CD4-positive, alpha-beta T cell (primary cell): Measurements from ENCODE around the gene FOXE3. TPM values are rescaled to one million over a fixed set of nuclear protein-coding genes. Genes with fewer than 3 reads are reported as not detected.

Experiments
- ATAC-seq: fragments of 200-7000 bp; cut with Tn5 transposase; one replicate; pipeline ENCODE4 v1.10.0; 2022; ENCODE audit warnings: mild to moderate bottlenecking; ENCODE audit not compliant: poor library complexity
- CTCF ChIA-PET: fragments of 350-600 bp; sonication (Branson Sonifier 250); formaldehyde crosslinking; loops from one replicate; lab custom pipeline; 2021; ENCODE audit warnings: antibody characterized with exemption, inconsistent platforms; lab: Charles Lee
- POLR2A ChIA-PET: fragments of 350-600 bp; sonication (Branson Sonifier 250); formaldehyde crosslinking; loops from one replicate; lab custom pipeline; 2021; ENCODE audit warnings: antibody characterized with exemption, inconsistent platforms; lab: Charles Lee
- DNase-seq, 14 experiments: peaks; one replicate each; pipeline ENCODE4 v3.0.0-alpha.2; 2013 to 2020; ENCODE audit warnings: mixed read lengths in 2 of 14
- H3K27ac ChIP-seq, 2 donors: one replicate each; pipeline versions ENCODE4 v1.5.1 to v1.7.0; 2013; ENCODE audit warnings: low read length in 2 of 2, low read depth in 1 of 2, mild to moderate bottlenecking in 1 of 2
- H3K27me3 ChIP-seq, 2 experiments: 1 replicate in 1 of 2; 2 replicates in 1 of 2; pipeline versions ENCODE4 v1.6.1 to v1.7.0; 2013; ENCODE audit warnings: low read length in 2 of 2, control low read depth in 1 of 2, mild to moderate bottlenecking in 1 of 2, moderate library complexity in 1 of 2; ENCODE audit not compliant: insufficient read depth in 2 of 2, control insufficient read depth in 1 of 2
- H3K36me3 ChIP-seq: one replicate; pipeline ENCODE4 v1.6.1; 2013; ENCODE audit warnings: low read length, control low read depth; ENCODE audit not compliant: insufficient read depth
- H3K4me1 ChIP-seq: one replicate; pipeline ENCODE4 v1.6.1; 2013; ENCODE audit warnings: low read length, control low read depth; ENCODE audit not compliant: insufficient read depth
- H3K4me3 ChIP-seq: one replicate; pipeline ENCODE4 v1.5.1; 2013; ENCODE audit warnings: mild to moderate bottlenecking, low read length, moderate library complexity
- H3K9me3 ChIP-seq, 2 experiments: 1 replicate in 1 of 2; 2 replicates in 1 of 2; pipeline versions ENCODE4 v1.6.1 to v1.7.0; 2013; ENCODE audit warnings: low read length in 2 of 2, mild to moderate bottlenecking in 2 of 2, control low read depth in 1 of 2, moderate library complexity in 1 of 2; ENCODE audit not compliant: control insufficient read depth in 1 of 2, insufficient read depth in 1 of 2
- H3K27ac Mint-ChIP-seq: one replicate; pipeline ENCODE4 v1.8.0; 2020; ENCODE audit warnings: mixed read lengths
- H3K27me3 Mint-ChIP-seq: one replicate; pipeline ENCODE4 v1.8.0; 2021; ENCODE audit warnings: mixed read lengths
- H3K36me3 Mint-ChIP-seq: one replicate; pipeline ENCODE4 v1.8.0; 2021; ENCODE audit warnings: low read depth, mixed read lengths
- H3K4me1 Mint-ChIP-seq: one replicate; pipeline ENCODE4 v1.8.0; 2021; ENCODE audit warnings: low read depth, mixed read lengths
- H3K4me3 Mint-ChIP-seq: one replicate; pipeline ENCODE4 v1.8.0; 2020; ENCODE audit warnings: mild to moderate bottlenecking, mixed read lengths
- H3K9me3 Mint-ChIP-seq: one replicate; pipeline ENCODE4 v1.8.0; 2020; ENCODE audit warnings: mixed read lengths
- intact Hi-C, 2 experiments: fragments of 100-400 bp; cut with DNase I in 1 of 2; cut with micrococcal nuclease in 1 of 2; formaldehyde crosslinking; loops; one replicate each; pipeline versions ENCODE4 v1.15.1 to v1.9.0; 2023 to 2025; cut with DNase I, micrococcal nuclease
- total RNA-seq, 174 experiments: library from RNA in 2 of 174; stranded (reverse) in 2 of 174; gene quantifications; one replicate each; pipeline ENCODE4 v1.2.3 and lab custom pipeline; 2021 to 2026
- TF ChIP-seq, protein P1 (sequence below): fragments of 200-600 bp; IDR thresholded peaks from one replicate; pipeline ENCODE4 v1.8.0; 2022; ENCODE audit warnings: antibody characterized with exemption, mild to moderate bottlenecking

Gene FOXE3
- total RNA-seq, 2 experiments from 2014 or later: not detected

DNA sequence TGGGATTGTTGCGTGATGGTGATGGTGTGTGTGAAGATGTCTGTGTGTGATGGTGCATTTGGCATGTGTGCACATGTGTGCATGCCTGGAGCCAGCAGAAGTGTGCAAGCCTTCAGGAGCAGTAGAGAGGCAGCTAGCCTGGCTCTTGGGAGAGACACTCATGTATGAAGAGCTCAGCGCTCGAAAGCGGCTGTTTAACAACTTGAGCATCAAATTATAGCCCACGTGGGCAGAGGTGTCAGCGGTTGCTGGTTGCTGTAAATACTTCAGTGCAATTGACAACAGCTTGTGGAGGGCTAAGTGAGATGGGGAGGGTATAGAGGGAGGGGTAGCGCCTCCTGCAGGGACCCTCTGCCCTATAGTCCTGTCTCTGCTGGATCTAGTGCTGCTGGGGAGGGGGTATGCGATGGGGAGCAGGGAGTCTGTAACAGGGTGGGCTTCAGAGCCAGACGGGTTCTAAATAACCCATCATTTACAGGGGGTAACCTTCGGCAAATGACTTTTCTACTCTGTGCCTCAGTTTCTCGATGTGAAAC lies 43.2 kb downstream of the FOXE3 start:
- Mint-ChIP-seq H3K36me3 (no peaks in the 10 kb centered on the region), H3K9me3 (no peaks in the 10 kb centered on the region), H3K27ac (no peak overlapping the region), H3K4me1 (no peaks in the 10 kb centered on the region), H3K27me3 (peaks cover 90% of the 10 kb centered on the region), H3K4me3 (no peak overlapping the region)
- H3K4me1 ChIP-seq: no peaks in the 10 kb centered on the region
- POLR2A ChIA-PET: no interaction called here
- H3K36me3 ChIP-seq: no peaks in the 10 kb centered on the region
- TF ChIP-seq, protein P1, sequence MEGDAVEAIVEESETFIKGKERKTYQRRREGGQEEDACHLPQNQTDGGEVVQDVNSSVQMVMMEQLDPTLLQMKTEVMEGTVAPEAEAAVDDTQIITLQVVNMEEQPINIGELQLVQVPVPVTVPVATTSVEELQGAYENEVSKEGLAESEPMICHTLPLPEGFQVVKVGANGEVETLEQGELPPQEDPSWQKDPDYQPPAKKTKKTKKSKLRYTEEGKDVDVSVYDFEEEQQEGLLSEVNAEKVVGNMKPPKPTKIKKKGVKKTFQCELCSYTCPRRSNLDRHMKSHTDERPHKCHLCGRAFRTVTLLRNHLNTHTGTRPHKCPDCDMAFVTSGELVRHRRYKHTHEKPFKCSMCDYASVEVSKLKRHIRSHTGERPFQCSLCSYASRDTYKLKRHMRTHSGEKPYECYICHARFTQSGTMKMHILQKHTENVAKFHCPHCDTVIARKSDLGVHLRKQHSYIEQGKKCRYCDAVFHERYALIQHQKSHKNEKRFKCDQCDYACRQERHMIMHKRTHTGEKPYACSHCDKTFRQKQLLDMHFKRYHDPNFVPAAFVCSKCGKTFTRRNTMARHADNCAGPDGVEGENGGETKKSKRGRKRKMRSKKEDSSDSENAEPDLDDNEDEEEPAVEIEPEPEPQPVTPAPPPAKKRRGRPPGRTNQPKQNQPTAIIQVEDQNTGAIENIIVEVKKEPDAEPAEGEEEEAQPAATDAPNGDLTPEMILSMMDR: no peak
- CTCF ChIA-PET: no interaction called here
- no peak for DNase-seq
- H3K27ac ChIP-seq: no peak overlapping the region
- ATAC-seq: no peak
- intact Hi-C loops: no loop called here
- H3K9me3 ChIP-seq: no peaks in the 10 kb centered on the region
- peaks cover 33 to 46% of the 10 kb centered on the region in 2 experiments for H3K27me3 ChIP-seq
- no peak overlapping the region for H3K4me3 ChIP-seq

DNA sequence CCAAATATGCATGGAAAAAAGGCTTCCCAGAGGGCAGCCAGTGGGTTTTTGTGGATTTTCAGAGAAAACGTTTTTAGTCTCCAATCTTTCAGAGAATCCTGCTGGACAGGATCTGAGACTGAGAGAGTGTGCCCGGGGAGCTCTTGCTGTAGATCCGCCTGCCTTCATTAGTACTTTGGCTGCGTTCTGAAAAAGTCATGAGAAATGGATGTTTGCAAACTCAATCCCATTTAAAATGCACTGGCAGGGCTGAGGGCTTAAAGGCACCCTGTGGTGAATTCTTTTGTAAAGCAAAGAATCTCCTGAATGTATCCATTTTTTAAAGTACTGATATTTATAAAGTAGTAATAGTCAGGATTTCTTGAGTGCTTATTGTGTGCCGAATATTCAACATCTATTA lies 44.0 kb downstream of the FOXE3 start:
- POLR2A ChIA-PET: no interaction called here
- intact Hi-C loops: no loop called here
- H3K36me3 Mint-ChIP-seq: no peaks in the 10 kb centered on the region
- H3K4me3 ChIP-seq: no peak overlapping the region
- no peaks in the 10 kb centered on the region for H3K4me1 ChIP-seq
- H3K27me3 Mint-ChIP-seq: peaks cover 86% of the 10 kb centered on the region
- H3K4me1 Mint-ChIP-seq: no peaks in the 10 kb centered on the region
- no peak for DNase-seq
- TF ChIP-seq, protein P1: no peak
- ATAC-seq: no peak
- H3K4me3 Mint-ChIP-seq: no peak overlapping the region
- CTCF ChIA-PET: no interaction called here
- H3K27ac ChIP-seq: no peak overlapping the region
- H3K27ac Mint-ChIP-seq: no peak overlapping the region
- H3K27me3 ChIP-seq: peaks cover 33 to 46% of the 10 kb centered on the region in 2 experiments
- H3K36me3 ChIP-seq: no peaks in the 10 kb centered on the region
- H3K9me3 Mint-ChIP-seq: no peaks in the 10 kb centered on the region
- no peaks in the 10 kb centered on the region for H3K9me3 ChIP-seq

DNA sequence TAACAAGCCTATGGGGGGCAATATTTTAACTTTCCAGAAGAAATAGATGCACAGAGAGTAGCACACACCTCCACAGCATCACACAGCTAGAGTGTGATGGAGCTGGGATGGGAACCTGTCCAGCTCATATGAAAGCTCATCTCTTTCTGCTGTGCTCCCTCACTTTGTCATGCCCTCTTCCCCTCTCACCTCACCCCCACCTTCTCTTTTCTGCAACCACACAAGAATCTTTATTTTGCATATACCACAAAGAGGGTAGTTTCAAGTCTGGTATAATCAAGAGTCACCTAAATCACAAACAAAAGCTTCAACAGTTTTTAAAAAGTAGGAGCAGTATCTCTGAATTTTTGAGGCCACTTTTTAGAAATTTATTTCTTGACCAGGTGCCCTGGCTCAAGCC lies 44.4 kb downstream of the FOXE3 start:
- ATAC-seq (no peak), DNase-seq (no peak)
- Histone ChIP-seq H3K27ac (no peak overlapping the region), H3K4me1 (no peaks in the 10 kb centered on the region), H3K27me3 (peaks cover 33 to 46% of the 10 kb centered on the region in 2 experiments), H3K36me3 (no peaks in the 10 kb centered on the region), H3K4me3 (no peak overlapping the region), H3K9me3 (no peaks in the 10 kb centered on the region)
- ChIA-PET POLR2A (no interaction called here), CTCF (no interaction called here)
- TF ChIP-seq, protein P1: no peak
- H3K4me1 Mint-ChIP-seq: no peaks in the 10 kb centered on the region
- intact Hi-C loops: no loop called here
- H3K36me3 Mint-ChIP-seq: no peaks in the 10 kb centered on the region
- H3K27ac Mint-ChIP-seq: no peak overlapping the region
- H3K9me3 Mint-ChIP-seq: no peaks in the 10 kb centered on the region
- peaks cover 81% of the 10 kb centered on the region for H3K27me3 Mint-ChIP-seq
- H3K4me3 Mint-ChIP-seq: no peak overlapping the region
